Sigmoid colon (tissue), 4 donors: Measurements from ENCODE around the gene CCDC188.

Experiments
- POLR2AphosphoS5 ChIP-seq, 4 donors: sonication (generic); formaldehyde crosslinking; IDR thresholded peaks; one replicate each; pipeline ENCODE4 v1.6.1; 2017; ENCODE audit warnings: antibody characterized with exemption in 4 of 4
- TF ChIP-seq, protein P1 (sequence below), 4 experiments: fragments of 450-650 bp in 3 of 4; fragments of 200-600 bp in 1 of 4; IDR thresholded peaks; one replicate each; pipeline ENCODE4 v1.5.1; 2016 to 2019; ENCODE audit warnings: antibody characterized with exemption in 4 of 4, mild to moderate bottlenecking in 3 of 4, moderate library complexity in 2 of 4

DNA sequence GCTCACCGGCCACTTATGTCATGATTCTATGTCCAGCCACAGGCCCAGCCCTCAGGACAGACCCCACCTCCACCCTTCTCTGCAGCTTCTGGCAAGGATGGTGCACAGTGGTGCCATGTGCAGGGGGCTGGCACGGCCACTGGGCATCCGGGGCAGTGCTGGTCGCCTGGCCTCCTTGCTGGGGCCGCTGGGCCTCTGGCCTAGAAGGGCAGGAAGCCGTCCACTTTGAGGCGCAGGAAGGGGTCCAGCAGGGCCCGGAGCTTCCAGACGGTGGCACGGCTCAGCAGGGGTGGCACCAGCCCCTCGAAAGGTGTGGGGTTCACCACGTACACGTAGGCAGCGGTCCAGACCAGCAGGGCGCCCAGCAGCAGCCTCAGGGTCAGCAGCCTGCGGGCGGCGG lies 2.4 kb downstream of the CCDC188 start:
- TF ChIP-seq POLR2AphosphoS5 (IDR thresholded peaks at IDR 0.05): no peak
- TF ChIP-seq, protein P1, sequence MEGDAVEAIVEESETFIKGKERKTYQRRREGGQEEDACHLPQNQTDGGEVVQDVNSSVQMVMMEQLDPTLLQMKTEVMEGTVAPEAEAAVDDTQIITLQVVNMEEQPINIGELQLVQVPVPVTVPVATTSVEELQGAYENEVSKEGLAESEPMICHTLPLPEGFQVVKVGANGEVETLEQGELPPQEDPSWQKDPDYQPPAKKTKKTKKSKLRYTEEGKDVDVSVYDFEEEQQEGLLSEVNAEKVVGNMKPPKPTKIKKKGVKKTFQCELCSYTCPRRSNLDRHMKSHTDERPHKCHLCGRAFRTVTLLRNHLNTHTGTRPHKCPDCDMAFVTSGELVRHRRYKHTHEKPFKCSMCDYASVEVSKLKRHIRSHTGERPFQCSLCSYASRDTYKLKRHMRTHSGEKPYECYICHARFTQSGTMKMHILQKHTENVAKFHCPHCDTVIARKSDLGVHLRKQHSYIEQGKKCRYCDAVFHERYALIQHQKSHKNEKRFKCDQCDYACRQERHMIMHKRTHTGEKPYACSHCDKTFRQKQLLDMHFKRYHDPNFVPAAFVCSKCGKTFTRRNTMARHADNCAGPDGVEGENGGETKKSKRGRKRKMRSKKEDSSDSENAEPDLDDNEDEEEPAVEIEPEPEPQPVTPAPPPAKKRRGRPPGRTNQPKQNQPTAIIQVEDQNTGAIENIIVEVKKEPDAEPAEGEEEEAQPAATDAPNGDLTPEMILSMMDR (IDR thresholded peaks at IDR 0.05): no peak
